ENCODE data around the gene RPS6KA4. TPM values are rescaled to one million over a fixed set of nuclear protein-coding genes. Genes with fewer than 3 reads are reported as not detected.

Gene RPS6KA4
- total RNA-seq, 1 experiment from 2014 or later, result 24.5 TPM

DNA sequence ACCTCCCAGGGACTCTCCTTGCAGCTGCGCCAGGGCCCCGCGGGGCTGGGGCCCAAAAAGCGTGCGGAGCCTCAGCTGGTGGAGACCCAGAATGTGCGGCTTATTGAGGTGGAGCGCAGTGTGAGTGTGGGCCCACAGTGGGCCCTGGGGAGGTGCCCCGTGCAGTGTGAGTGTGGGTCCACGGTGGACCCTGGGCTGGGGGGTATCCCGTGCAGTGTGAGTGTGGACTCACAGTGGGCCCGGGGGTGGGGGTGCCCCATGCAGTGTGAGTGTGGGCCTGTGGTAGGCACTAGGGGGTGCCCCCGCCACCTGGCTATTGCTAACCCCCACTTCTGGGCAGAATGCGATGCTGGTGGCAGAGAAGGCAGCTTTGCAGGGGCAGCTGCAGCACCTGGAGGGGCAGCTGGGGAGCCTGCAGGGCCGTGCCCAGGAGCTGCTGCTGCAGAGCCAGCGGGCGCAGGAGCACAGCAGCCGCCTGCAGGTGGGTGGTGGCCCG is 7.8 kb upstream of the RPS6KA4 start:
- no peaks in the 10 kb centered on the region for H3K27me3 ChIP-seq (replicated peaks; ENCODE audit: insufficient read depth, low read depth, low read length, poor library complexity)
- no peak for DNase-seq (ENCODE audit: low spot score)
- H3K27ac ChIP-seq (ENCODE audit: low read depth, low read length, poor library complexity, severe bottlenecking), result no peak overlapping the region
- BruUV-seq (replicated peaks), result no TSS peak
- no peak overlapping the region for H3K4me3 ChIP-seq (ENCODE audit: low read depth, low read length, poor library complexity, severe bottlenecking)
- H3K4me1 ChIP-seq (ENCODE audit: insufficient read depth, low read length, poor library complexity, severe bottlenecking), result peaks cover 8% of the 10 kb centered on the region
- intact Hi-C loops (cut with micrococcal nuclease; ENCODE audit: unreplicated experiment), result no loop called here
- ChIA-PET POLR2A (ENCODE audit: low non-redundant PET) (no interaction called here), CTCF (interaction anchor here (0.7 kb wide), 1 partner anchor 44 kb away, joined by 4 read pairs; no protein-coding TSS in a partner anchor)
- H3K36me3 ChIP-seq (ENCODE audit: insufficient read depth, low read length, poor library complexity, severe bottlenecking), result no peaks in the 10 kb centered on the region
- TF ChIP-seq, protein P1, sequence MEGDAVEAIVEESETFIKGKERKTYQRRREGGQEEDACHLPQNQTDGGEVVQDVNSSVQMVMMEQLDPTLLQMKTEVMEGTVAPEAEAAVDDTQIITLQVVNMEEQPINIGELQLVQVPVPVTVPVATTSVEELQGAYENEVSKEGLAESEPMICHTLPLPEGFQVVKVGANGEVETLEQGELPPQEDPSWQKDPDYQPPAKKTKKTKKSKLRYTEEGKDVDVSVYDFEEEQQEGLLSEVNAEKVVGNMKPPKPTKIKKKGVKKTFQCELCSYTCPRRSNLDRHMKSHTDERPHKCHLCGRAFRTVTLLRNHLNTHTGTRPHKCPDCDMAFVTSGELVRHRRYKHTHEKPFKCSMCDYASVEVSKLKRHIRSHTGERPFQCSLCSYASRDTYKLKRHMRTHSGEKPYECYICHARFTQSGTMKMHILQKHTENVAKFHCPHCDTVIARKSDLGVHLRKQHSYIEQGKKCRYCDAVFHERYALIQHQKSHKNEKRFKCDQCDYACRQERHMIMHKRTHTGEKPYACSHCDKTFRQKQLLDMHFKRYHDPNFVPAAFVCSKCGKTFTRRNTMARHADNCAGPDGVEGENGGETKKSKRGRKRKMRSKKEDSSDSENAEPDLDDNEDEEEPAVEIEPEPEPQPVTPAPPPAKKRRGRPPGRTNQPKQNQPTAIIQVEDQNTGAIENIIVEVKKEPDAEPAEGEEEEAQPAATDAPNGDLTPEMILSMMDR (conservative IDR thresholded peaks at IDR 0.05; ENCODE audit: low read depth, low read length), result no peak
- TF ChIP-seq EZH2 (IDR thresholded peaks at IDR 0.05; ENCODE audit: borderline replicate concordance, low read depth, low read length, poor library complexity, severe bottlenecking), result no peak
- no peaks in the 10 kb centered on the region for H3K9me3 ChIP-seq (ENCODE audit: low read depth, low read length, poor library complexity, severe bottlenecking)

DNA sequence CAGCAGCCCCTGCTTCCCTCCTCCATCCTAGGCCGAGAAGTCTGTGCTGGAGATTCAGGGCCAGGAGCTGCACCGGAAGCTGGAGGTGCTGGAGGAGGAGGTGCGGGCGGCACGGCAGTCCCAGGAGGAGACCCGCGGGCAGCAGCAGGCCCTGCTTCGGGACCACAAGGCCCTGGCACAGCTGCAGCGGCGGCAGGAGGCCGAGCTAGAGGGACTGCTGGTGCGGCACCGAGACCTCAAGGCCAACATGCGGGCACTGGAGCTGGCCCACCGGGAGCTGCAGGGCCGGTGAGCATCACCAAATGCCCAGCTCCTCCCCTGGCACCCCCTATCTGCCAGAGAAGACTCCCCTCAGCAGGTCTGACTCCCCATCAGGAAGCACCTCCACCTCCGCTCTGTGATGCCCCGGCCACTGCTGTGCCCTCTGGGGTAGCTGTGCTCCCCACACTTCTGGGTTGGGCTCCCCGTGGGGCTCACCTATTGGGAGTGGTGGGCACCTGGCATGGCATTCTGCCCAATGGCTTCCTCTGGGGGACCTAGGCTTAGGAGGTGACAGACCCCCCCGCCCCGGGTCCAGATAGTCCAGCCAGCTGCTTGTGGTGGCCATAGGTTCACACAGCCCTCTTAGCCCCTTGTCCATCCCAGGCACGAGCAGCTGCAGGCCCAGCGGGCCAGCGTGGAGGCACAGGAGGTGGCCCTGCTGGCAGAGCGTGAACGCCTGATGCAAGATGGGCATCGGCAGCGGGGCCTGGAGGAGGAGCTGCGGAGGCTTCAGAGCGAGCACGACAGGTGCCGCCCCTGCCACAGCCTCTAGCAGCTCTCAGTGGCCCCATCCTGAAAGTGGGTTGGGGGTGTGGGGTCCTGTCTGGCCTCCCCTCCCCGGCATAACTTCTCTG is 6.6 kb upstream of the RPS6KA4 start:
- no peak overlapping the region for H3K27ac ChIP-seq (ENCODE audit: low read depth, low read length, poor library complexity, severe bottlenecking)
- POLR2A ChIA-PET (ENCODE audit: low non-redundant PET), result no interaction called here
- CTCF ChIA-PET, result interaction anchor here (1.9 kb wide), 1 partner anchor 10 kb away, joined by 7 read pairs; no protein-coding TSS in a partner anchor
- H3K4me1 ChIP-seq (ENCODE audit: insufficient read depth, low read length, poor library complexity, severe bottlenecking), result peaks cover 11% of the 10 kb centered on the region
- no peaks in the 10 kb centered on the region for H3K27me3 ChIP-seq (replicated peaks; ENCODE audit: insufficient read depth, low read depth, low read length, poor library complexity)
- no peak overlapping the region for H3K4me3 ChIP-seq (ENCODE audit: low read depth, low read length, poor library complexity, severe bottlenecking)
- no peak for TF ChIP-seq EZH2 (IDR thresholded peaks at IDR 0.05; ENCODE audit: borderline replicate concordance, low read depth, low read length, poor library complexity, severe bottlenecking)
- TF ChIP-seq, protein P1 (conservative IDR thresholded peaks at IDR 0.05; ENCODE audit: low read depth, low read length), result no peak
- no TSS peak for BruUV-seq (replicated peaks)
- no peak for DNase-seq (ENCODE audit: low spot score)
- H3K9me3 ChIP-seq (ENCODE audit: low read depth, low read length, poor library complexity, severe bottlenecking), result no peaks in the 10 kb centered on the region
- intact Hi-C loops (cut with micrococcal nuclease; ENCODE audit: unreplicated experiment), result no loop called here
- no peaks in the 10 kb centered on the region for H3K36me3 ChIP-seq (ENCODE audit: insufficient read depth, low read length, poor library complexity, severe bottlenecking)

DNA sequence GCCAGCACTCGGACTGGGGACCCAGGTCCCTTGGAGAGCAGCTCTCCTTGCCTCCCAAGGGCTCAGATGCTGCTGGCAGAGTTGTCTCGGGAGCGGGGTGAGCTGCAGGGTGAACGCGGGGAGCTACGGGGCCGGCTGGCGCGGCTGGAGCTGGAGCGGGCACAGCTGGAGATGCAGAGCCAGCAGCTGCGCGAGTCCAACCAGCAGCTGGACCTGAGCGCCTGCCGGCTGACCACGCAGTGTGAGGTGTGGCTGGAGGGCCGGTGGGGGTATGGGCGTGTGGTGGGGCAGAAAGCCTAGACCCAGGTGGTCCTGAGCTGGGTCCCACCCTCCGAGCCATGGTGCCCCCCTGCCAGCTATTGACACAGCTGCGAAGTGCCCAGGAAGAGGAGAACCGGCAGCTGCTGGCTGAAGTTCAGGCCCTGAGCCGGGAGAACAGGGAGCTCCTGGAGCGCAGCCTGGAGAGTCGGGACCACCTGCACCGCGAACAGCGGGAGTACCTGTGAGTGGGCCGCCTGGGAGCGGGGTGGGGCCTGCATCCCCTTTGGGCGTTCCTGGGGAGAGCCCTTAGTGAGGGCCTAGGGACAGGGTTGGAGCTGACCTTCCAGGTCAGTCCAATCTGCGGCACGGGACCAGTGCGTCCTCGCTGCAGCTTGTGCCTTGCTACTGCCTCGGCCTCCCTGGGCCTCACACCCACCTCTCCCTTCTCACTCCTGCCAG is 5.8 kb upstream of the RPS6KA4 start:
- no TSS peak for BruUV-seq (replicated peaks)
- no peak for TF ChIP-seq EZH2 (IDR thresholded peaks at IDR 0.05; ENCODE audit: borderline replicate concordance, low read depth, low read length, poor library complexity, severe bottlenecking)
- TF ChIP-seq, protein P1 (conservative IDR thresholded peaks at IDR 0.05; ENCODE audit: low read depth, low read length), result no peak
- POLR2A ChIA-PET (ENCODE audit: low non-redundant PET), result no interaction called here
- DNase-seq (ENCODE audit: low spot score), result no peak
- Histone ChIP-seq H3K27me3 (replicated peaks; ENCODE audit: insufficient read depth, low read depth, low read length, poor library complexity) (no peaks in the 10 kb centered on the region), H3K4me3 (ENCODE audit: low read depth, low read length, poor library complexity, severe bottlenecking) (no peak overlapping the region), H3K4me1 (ENCODE audit: insufficient read depth, low read length, poor library complexity, severe bottlenecking) (peaks cover 12% of the 10 kb centered on the region), H3K27ac (ENCODE audit: low read depth, low read length, poor library complexity, severe bottlenecking) (no peak overlapping the region), H3K36me3 (ENCODE audit: insufficient read depth, low read length, poor library complexity, severe bottlenecking) (no peaks in the 10 kb centered on the region), H3K9me3 (ENCODE audit: low read depth, low read length, poor library complexity, severe bottlenecking) (no peaks in the 10 kb centered on the region)
- CTCF ChIA-PET, result interaction anchor here (0.8 to 2.7 kb wide), 3 partner anchors 11 to 149 kb away, joined by 4 to 29 read pairs (median 7); partner anchors contain the start of genes PRDX5 and TRMT112
- intact Hi-C loops (cut with micrococcal nuclease; ENCODE audit: unreplicated experiment), result no loop called here

All from A673 (cell line).